CD4-positive, alpha-beta memory T cell (primary cell): Measurements from ENCODE around the gene XPNPEP1. TPM values are rescaled to one million over a fixed set of nuclear protein-coding genes. Genes with fewer than 3 reads are reported as not detected.

ENCODE experiments used
- CTCF ChIA-PET: fragments of 350-600 bp; sonication (Branson Sonifier 250); formaldehyde crosslinking; loops from one replicate; lab custom pipeline; 2021; ENCODE audit warnings: inconsistent platforms; ENCODE audit not compliant: partially characterized antibody; lab: Charles Lee
- POLR2A ChIA-PET: fragments of 350-600 bp; sonication (Branson Sonifier 250); formaldehyde crosslinking; loops from one replicate; lab custom pipeline; 2021; ENCODE audit not compliant: partially characterized antibody; lab: Charles Lee
- DNase-seq, 5 donors: peaks; one replicate each; pipeline versions ENCODE4 v3.0.0 to v3.0.0-alpha.2; 2020 to 2022; ENCODE audit warnings: mixed read lengths in 1 of 5
- H3K27ac ChIP-seq: one replicate; pipeline ENCODE4 v1.7.0; 2013; ENCODE audit warnings: low read depth, low read length
- H3K27me3 ChIP-seq: 2 replicates; pipeline ENCODE4 v1.7.0; 2013; ENCODE audit warnings: mild to moderate bottlenecking, low read length, moderate library complexity; ENCODE audit not compliant: insufficient read depth
- H3K36me3 ChIP-seq: 2 replicates; pipeline ENCODE4 v1.7.0; 2013; ENCODE audit warnings: mild to moderate bottlenecking, low read length, moderate library complexity; ENCODE audit not compliant: insufficient read depth
- H3K4me1 ChIP-seq: 2 replicates; pipeline ENCODE4 v1.7.0; 2013; ENCODE audit warnings: mild to moderate bottlenecking, low read length, moderate library complexity; ENCODE audit not compliant: insufficient read depth
- H3K4me3 ChIP-seq, 2 donors: one replicate each; pipeline ENCODE4 v1.7.0; 2013; ENCODE audit warnings: low read length in 2 of 2, mild to moderate bottlenecking in 1 of 2
- H3K9me3 ChIP-seq, 2 donors: one replicate each; pipeline ENCODE4 v1.7.0; 2013; ENCODE audit warnings: low read length in 2 of 2, control low read depth in 1 of 2; ENCODE audit not compliant: control insufficient read depth in 1 of 2
- H3K27ac Mint-ChIP-seq, 7 donors: one replicate each; pipeline ENCODE4 v1.8.0; 2020 to 2021; ENCODE audit warnings: mixed read lengths in 7 of 7, mild to moderate bottlenecking in 6 of 7, inconsistent platforms in 3 of 7, moderate library complexity in 3 of 7
- H3K27me3 Mint-ChIP-seq, 2 donors: one replicate each; pipeline ENCODE4 v1.8.0; 2020 to 2021; ENCODE audit warnings: mixed read lengths in 2 of 2
- H3K36me3 Mint-ChIP-seq, 2 donors: one replicate each; pipeline ENCODE4 v1.8.0; 2020 to 2021; ENCODE audit warnings: mixed read lengths in 2 of 2, inconsistent platforms in 1 of 2, mild to moderate bottlenecking in 1 of 2
- H3K4me1 Mint-ChIP-seq, 4 donors: one replicate each; pipeline ENCODE4 v1.8.0; 2020 to 2021; ENCODE audit warnings: mixed read lengths in 4 of 4, mild to moderate bottlenecking in 1 of 4
- H3K4me3 Mint-ChIP-seq, 8 donors: one replicate each; pipeline ENCODE4 v1.8.0; 2020 to 2021; ENCODE audit warnings: mixed read lengths in 8 of 8, mild to moderate bottlenecking in 7 of 8, moderate library complexity in 6 of 8, inconsistent platforms in 3 of 8
- H3K9me3 Mint-ChIP-seq, 8 donors: one replicate each; pipeline ENCODE4 v1.8.0; 2020 to 2021; ENCODE audit warnings: mixed read lengths in 8 of 8, mild to moderate bottlenecking in 5 of 8, inconsistent platforms in 3 of 8, moderate library complexity in 1 of 8
- intact Hi-C: fragments of 100-400 bp; cut with micrococcal nuclease; formaldehyde crosslinking; loops from one replicate; pipeline ENCODE4 v1.15.1; 2023
- polyA plus RNA-seq, 2 donors: library from polyadenylated mRNA; unstranded; fragments of 300-500 nt; fragmentation: Illumina TruSeq; gene quantifications; one replicate each; pipeline ENCODE4 v1.2.3, GENCODE V29; 2021
- total RNA-seq, 2 experiments: library from RNA; stranded (reverse); gene quantifications; one replicate each; pipeline ENCODE4 v1.2.3, GENCODE V29; 2021

The XPNPEP1 gene
- total and polyA plus RNA-seq, 4 experiments from 2014 or later, result 24.7 to 63.3 (median 49.5) TPM

DNA sequence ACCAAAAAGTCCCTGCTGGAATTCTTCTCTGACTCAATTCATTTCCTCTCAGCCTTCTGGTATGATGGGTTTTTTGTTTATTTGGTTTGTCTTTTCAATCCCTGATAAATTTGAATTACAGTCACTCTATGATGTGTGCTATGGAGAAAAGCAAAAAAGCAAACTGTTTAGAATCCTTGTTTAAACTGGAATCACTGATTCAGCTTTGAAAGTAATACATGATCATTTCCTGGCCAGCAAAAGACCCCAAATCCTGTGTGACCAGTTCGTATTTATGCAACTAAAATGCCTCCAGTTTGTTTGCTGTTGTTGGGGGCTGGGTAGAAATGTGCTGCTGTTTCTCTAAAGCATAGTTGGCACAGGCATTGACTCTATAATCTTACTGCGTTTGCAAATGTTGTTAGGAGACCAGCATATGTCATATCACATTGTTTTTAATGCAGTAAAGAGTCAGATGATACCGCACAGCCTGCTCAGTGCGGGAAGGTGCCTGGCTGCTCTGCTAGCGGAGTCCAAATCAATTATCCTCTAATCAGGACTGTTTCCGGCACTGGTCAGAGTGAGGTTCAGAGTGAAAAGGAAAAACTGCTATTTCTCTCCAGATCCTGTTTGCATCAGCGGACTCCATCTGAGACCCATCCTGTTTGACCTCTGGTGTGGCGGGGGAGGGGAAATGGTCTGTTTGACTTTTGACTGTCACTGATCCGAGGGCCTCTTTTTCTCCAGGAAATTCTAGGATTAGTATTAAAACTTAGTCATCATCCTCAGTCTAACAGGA lies 43.8 kb upstream of the XPNPEP1 start:
- intact Hi-C loops, result no loop called here
- no peak overlapping the region for H3K27ac Mint-ChIP-seq
- CTCF ChIA-PET, result interaction anchor here (1.1 to 2.1 kb wide), 4 partner anchors 9 to 83 kb away, joined by 3 to 13 read pairs (median 6); no protein-coding TSS in a partner anchor

DNA sequence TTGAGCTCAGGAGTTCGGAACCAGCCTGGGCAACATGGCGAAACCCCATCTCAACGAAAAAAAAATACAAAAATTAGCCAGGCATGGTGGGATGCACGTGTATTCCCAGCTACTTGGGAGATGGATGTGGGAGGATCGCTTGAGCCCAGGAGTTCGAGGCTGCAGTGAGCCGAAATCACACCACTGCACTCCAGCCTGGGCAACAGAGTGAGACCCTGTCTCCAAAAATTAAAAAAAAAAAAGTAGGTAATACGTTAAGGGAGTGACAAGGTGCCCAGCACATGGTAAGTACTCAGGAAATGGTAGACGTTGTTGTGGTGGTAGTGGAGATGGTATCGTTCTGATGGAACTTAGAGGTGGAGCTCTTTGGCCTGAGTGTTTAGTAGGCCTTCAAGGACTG lies 41.0 kb upstream of the XPNPEP1 start:
- Mint-ChIP-seq H3K27ac (peak overlapping the region in 1 of 7 donors; percentile 63), H3K27me3 (peaks cover 0 to 3% of the 10 kb centered on the region in 2 donors), H3K4me3 (no peak overlapping the region), H3K4me1 (peaks cover 0 to 2% (median under 1%) of the 10 kb centered on the region in 4 donors), H3K36me3 (no peaks in the 10 kb centered on the region), H3K9me3 (no peaks in the 10 kb centered on the region)
- CTCF ChIA-PET, result interaction anchor here (0.8 to 1.2 kb wide), 4 partner anchors 9 to 80 kb away, joined by 3 to 5 read pairs (median 4); no protein-coding TSS in a partner anchor
- DNase-seq, result no peak
- Histone ChIP-seq H3K9me3 (no peaks in the 10 kb centered on the region), H3K27me3 (no peaks in the 10 kb centered on the region), H3K4me3 (no peak overlapping the region), H3K4me1 (no peaks in the 10 kb centered on the region), H3K27ac (no peak overlapping the region), H3K36me3 (no peaks in the 10 kb centered on the region)
- POLR2A ChIA-PET, result interaction anchor here (0.6 kb wide), 1 partner anchor 55 kb away, joined by 3 read pairs; no protein-coding TSS in a partner anchor
- intact Hi-C loops, result no loop called here

More for the DNA sequence above, 43.8 kb upstream of the XPNPEP1 start:
- H3K36me3 Mint-ChIP-seq, result no peaks in the 10 kb centered on the region
- H3K27me3 ChIP-seq, result no peaks in the 10 kb centered on the region
- H3K4me3 ChIP-seq, result no peak overlapping the region
- no peak overlapping the region for H3K27ac ChIP-seq
- no peak overlapping the region for H3K4me3 Mint-ChIP-seq
- peaks cover 0 to 2% (median under 1%) of the 10 kb centered on the region in 4 donors for H3K4me1 Mint-ChIP-seq
- POLR2A ChIA-PET, result no interaction called here
- H3K36me3 ChIP-seq, result no peaks in the 10 kb centered on the region
- peaks cover 0 to 6% of the 10 kb centered on the region in 2 donors for H3K27me3 Mint-ChIP-seq
- no peaks in the 10 kb centered on the region for H3K4me1 ChIP-seq
- H3K9me3 Mint-ChIP-seq, result no peaks in the 10 kb centered on the region
- H3K9me3 ChIP-seq, result no peaks in the 10 kb centered on the region
- no peak for DNase-seq

GRCh38 chr10:109963439-109963838 lies 40.1 kb upstream of the XPNPEP1 start:
- ChIA-PET CTCF (interaction anchor here (1.0 kb wide), 1 partner anchor 79 kb away, joined by 3 read pairs; no protein-coding TSS in a partner anchor), POLR2A (interaction anchor here (1.3 kb wide), 1 partner anchor 45 kb away, joined by 3 read pairs; no protein-coding TSS in a partner anchor)
- no peaks in the 10 kb centered on the region for H3K36me3 ChIP-seq
- H3K4me3 Mint-ChIP-seq, result no peak overlapping the region
- no peaks in the 10 kb centered on the region for H3K36me3 Mint-ChIP-seq
- H3K27me3 Mint-ChIP-seq, result no peaks in the 10 kb centered on the region
- H3K27ac Mint-ChIP-seq, result no peak overlapping the region
- DNase-seq, result no peak
- no peaks in the 10 kb centered on the region for H3K27me3 ChIP-seq
- peaks cover 0 to 2% (median under 1%) of the 10 kb centered on the region in 4 donors for H3K4me1 Mint-ChIP-seq
- no peaks in the 10 kb centered on the region for H3K4me1 ChIP-seq
- no peak overlapping the region for H3K27ac ChIP-seq
- no peak overlapping the region for H3K4me3 ChIP-seq
- H3K9me3 Mint-ChIP-seq, result no peaks in the 10 kb centered on the region
- H3K9me3 ChIP-seq, result no peaks in the 10 kb centered on the region
- intact Hi-C loops, result no loop called here

DNA sequence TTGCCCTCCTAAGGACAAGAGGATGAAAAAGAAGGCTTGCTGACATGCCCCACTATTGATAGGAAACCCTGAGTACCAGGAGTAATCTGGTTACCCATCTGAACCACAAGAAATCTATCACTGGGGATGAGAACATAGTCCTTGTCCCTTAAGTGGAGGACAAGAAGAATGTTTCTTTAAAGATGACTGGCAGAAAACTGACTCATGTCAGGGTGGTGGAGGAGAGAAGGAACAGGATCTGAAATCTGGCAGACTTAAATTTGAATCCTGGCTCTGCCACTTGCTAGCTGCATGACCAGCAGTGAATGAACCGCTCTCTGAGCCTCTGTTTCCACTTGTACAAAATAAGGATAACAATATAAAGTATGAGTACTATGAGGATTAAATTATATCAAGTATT lies 38.9 kb upstream of the XPNPEP1 start:
- Histone ChIP-seq H3K27me3 (no peaks in the 10 kb centered on the region), H3K9me3 (no peaks in the 10 kb centered on the region), H3K36me3 (no peaks in the 10 kb centered on the region), H3K27ac (no peak overlapping the region), H3K4me1 (no peaks in the 10 kb centered on the region), H3K4me3 (no peak overlapping the region)
- no peak for DNase-seq
- ChIA-PET CTCF (no interaction called here), POLR2A (interaction anchor here (1.3 kb wide), 1 partner anchor 47 kb away, joined by 3 read pairs; no protein-coding TSS in a partner anchor)
- Mint-ChIP-seq H3K27ac (no peak overlapping the region), H3K27me3 (no peaks in the 10 kb centered on the region), H3K4me1 (peaks cover 0 to 2% (median under 1%) of the 10 kb centered on the region in 4 donors), H3K36me3 (no peaks in the 10 kb centered on the region), H3K9me3 (no peaks in the 10 kb centered on the region), H3K4me3 (no peak overlapping the region)
- intact Hi-C loops, result no loop called here

DNA sequence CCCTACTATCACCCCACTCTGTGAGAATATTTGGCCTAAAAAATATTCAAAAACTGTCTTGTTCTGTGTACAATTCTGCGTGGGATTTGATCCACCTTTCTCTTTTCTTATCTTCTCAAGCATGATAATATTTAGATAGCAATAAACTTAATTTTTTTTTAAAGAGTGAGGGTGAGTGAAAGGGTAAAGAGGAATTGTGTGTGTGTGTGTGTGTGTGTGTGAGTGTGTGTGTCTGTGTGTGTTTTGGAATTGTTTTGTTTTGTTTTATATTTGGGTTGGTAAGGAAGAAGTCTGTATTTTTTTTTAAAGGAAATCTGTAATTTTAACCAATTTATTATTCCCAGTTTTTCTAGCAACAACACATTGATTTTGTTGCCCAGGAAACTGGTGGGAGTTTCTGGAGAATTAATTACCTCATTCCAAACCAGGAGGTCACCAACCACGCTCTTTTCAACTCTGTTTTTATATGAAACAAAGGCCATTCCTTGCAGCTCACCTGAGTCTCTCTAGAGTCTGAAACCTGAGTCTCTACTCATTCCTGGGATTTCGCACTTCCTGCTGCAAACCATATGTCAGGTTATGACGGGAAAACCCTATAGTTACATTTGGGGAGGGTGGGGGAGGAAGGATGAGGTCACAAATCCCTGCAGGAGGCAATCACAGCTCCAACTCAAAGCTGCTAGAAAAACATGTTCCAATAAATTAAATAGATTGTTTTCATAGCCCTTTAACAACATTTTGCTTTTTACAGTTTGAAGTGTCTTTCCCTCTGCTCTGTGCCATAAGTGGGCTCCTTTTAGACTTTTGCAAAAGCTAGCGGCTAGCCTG lies 38.1 kb upstream of the XPNPEP1 start:
- no peaks in the 10 kb centered on the region for H3K27me3 ChIP-seq
- DNase-seq, result no peak
- intact Hi-C loops, result no loop called here
- Mint-ChIP-seq H3K4me3 (no peak overlapping the region), H3K27ac (no peak overlapping the region), H3K27me3 (no peaks in the 10 kb centered on the region), H3K9me3 (no peaks in the 10 kb centered on the region), H3K4me1 (peaks cover 0 to 4% (median 3%) of the 10 kb centered on the region in 4 donors), H3K36me3 (no peaks in the 10 kb centered on the region)
- H3K27ac ChIP-seq, result no peak overlapping the region
- no peaks in the 10 kb centered on the region for H3K36me3 ChIP-seq
- no peaks in the 10 kb centered on the region for H3K4me1 ChIP-seq
- no peaks in the 10 kb centered on the region for H3K9me3 ChIP-seq
- H3K4me3 ChIP-seq, result no peak overlapping the region
- POLR2A ChIA-PET, result no interaction called here
- CTCF ChIA-PET, result no interaction called here

DNA sequence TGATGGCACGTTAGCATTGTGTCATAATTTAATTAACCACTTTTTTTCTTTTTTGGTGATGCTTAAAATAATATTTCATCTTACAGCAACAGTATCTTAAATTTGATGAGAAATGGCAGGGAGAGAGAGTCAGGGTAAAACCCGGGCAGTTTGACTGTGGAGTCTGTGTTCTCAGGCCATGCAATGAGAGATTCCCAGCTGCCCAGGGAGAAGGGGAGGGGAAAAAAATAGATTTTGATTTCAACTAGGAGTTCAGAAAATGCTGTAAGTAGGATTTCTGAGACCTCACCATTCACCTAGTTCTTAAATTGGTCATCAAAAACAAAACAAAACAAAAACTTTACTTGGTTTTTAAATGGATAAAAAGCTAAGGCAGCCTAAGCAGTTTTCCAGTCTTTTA lies 37.4 kb upstream of the XPNPEP1 start:
- no peak overlapping the region for H3K4me3 Mint-ChIP-seq
- no peak for DNase-seq
- H3K4me1 ChIP-seq, result no peaks in the 10 kb centered on the region
- intact Hi-C loops, result no loop called here
- no peaks in the 10 kb centered on the region for H3K9me3 Mint-ChIP-seq
- no peak overlapping the region for H3K27ac Mint-ChIP-seq
- no peaks in the 10 kb centered on the region for H3K36me3 ChIP-seq
- no peaks in the 10 kb centered on the region for H3K9me3 ChIP-seq
- H3K36me3 Mint-ChIP-seq, result no peaks in the 10 kb centered on the region
- no peak overlapping the region for H3K4me3 ChIP-seq
- no peak overlapping the region for H3K27ac ChIP-seq
- H3K4me1 Mint-ChIP-seq, result peaks cover 0 to 4% (median 3%) of the 10 kb centered on the region in 4 donors
- ChIA-PET POLR2A (no interaction called here), CTCF (no interaction called here)
- H3K27me3 ChIP-seq, result no peaks in the 10 kb centered on the region
- H3K27me3 Mint-ChIP-seq, result no peaks in the 10 kb centered on the region
